AG20443 (cell line): ENCODE results near the gene COL15A1.
"Not testable (repeated sequence)": the region's sequence is repeated elsewhere in the genome, so short reads cannot be mapped to it uniquely, and the experiment has no call there.

Experiments used
- DNase-seq: peaks from one replicate; pipeline ENCODE4 v3.0.0; 2012; ENCODE audit warnings: low spot score, mixed read lengths

Gene COL15A1

GRCh38 chr9:99079542-99079941, 135.8 kb downstream of the COL15A1 start:
- DNase-seq = no peak

- no peak for DNase-seq
Observed at GRCh38 chr9:99083051-99083450, 139.3 kb downstream of the COL15A1 start.

DNA sequence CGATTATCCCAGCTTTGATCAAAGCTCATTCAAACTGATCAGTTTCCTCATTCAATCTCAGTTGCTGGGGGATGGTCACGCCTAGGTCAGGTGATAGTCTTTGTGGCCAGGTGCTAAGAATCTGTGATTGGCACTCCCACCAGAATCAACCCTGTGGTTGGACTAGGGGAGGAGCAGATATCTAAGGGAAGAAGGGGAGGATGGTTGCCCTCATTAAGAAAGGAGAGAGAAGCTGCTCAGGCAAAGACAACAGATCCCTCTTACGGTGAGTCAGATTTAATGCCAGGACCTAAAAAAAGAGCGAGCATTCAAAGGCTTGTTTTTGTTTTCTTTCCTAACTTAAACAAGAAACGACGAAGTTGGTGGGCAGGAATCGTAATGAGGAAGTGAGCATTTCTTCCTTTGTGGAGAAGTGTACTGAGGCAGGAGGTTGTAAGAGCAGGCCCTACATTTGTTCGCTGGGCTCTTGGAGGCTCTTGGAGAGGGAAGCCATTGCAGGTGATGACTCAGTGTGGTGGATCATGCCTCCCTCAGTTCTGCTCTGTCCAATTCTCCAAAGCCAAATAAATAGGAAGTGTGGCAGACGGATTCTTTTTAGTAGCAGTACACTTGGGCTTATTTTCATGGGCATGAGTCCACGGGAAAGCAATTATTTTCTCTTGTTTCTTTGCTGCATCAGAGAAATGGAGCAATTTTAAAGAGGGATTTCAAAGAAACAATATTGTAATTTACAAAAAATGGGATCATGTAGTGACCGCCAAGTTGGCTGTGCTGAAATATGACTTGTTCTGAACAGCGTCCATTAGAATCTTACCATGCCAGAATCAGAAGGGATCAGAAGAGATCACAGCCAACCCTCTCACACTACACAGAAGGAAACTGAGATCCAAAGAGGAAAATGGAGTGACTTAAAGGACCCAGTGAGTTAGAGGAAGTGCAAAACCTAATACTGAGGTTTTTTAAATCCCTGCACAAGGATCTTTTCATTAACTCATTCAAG, 142.5 kb downstream of the COL15A1 start:
- peak; percentile 87 for DNase-seq

DNA sequence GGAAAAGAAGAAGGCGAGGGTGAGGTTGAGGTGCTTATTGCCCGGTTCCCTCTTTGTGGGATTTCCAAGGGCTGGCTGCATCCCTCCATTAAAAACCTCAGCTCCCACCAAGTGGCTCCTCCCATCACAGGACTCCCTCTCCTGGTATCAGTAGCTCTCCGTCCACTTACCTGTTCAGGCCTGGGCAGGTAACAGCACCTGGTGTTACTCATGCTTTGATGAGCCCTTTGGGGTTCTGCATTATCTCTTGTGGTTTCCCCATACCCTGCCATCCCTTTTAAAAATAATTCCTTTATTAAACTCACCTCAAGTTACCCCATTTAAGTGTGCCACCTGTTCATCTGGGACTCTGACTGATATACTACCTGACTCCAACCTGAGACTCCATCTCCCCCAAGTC, 143.8 kb downstream of the COL15A1 start:
- DNase-seq = no peak

DNA sequence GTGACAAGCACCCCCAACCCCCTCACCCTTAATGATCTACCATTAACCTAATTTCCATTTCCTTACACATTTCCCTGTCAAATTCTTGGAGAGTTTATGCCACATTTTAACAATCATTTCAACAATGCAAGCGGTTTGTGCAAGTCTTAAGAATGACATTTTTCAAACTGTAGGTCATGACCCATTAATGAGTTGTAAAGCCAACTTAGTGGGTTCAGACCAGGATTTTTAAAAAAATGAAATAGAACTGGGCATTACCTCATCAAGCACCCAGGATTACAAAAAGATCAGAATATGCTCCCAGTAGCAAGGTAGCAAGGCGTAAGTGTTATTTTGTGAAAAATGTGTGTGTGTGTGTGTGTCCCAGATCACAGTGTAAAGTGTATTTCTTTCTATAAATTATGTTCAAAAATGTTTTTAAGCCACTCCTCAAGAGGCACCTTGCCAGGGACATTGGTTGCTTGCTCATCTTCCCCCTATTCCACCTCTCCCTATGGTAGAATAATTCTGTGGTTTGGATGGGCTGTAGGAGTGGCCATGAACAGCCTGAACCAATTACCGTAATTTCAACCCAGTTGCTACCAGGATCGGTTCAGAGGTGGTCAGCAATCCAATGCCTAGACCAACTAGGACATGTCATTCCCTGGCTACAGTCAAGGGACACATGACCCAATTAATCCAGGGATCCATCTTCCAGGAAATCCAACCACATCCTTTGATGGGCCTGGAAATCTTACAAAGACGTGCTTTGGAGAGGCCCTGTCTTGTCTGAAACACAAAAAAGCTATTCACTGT, 146.8 kb downstream of the COL15A1 start:
- DNase-seq = peak; percentile 56

DNA sequence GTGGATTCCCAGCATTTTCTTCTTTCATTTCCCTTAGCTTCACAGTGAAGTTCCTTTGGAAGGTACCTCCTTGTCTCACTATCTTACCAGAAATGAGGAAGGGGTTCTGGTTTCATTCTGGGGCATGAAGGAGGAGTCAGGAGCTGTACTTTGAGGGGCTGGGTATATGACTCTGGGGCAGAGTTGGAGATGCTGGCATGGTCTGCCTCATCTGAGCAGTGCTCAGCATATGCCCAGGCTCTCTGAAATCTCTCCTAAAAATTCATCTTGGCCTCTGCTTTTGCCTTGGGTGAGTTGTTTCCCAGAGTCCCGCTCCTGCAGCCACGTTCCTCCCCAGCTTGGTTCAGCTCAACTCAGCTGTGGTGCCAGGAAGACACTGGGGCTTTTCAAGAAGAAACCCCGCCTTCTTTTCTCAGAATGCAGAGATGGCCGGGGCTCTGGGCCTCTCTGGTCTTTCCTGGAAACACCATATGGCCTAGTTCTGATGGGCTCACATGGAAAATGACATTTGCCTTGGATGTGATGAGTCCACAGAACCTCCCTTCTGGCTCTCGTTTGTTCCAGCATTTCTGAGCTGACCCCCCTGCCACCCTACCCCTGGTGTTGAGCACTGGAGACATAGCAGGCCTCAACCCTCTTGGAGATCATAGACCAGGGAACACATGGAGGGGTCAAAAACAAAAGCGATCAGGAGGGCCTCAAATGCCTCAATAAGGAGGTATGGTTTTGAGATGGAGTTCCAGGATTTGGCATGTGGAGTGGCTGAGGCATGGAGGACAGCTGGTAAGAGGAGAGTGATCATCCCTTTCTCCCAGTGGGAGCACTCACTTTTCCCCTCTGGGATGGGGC, 149.2 kb downstream of the COL15A1 start:
- DNase-seq = no peak

GRCh38 chr9:99093492-99093791, 149.7 kb downstream of the COL15A1 start:
- no peak for DNase-seq

DNA sequence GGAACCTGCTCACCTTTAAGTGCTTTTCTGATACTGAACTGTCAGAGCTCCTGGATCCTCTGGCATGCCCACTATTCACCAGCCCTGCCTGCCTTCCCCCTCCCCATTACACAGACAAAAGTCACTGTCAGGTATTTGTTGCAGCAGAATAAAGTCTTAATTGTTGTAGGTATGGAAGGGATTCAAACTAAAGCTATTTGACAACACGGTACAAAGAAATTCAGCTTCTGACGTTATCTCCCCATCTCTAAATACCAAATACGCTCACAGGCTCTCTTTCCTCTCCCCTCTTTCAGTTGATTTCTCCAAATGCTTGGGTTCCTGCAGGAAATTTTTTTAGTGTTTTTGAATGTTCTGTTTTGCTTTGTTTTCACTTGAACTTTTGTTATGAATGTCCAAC, 151.9 kb downstream of the COL15A1 start:
- DNase-seq = no peak

- DNase-seq = no peak
Observed at GRCh38 chr9:99096409-99096808, 152.7 kb downstream of the COL15A1 start.

GRCh38 chr9:99099806-99100585, 156.3 kb downstream of the COL15A1 start:
- DNase-seq = not testable (repeated sequence)

DNA sequence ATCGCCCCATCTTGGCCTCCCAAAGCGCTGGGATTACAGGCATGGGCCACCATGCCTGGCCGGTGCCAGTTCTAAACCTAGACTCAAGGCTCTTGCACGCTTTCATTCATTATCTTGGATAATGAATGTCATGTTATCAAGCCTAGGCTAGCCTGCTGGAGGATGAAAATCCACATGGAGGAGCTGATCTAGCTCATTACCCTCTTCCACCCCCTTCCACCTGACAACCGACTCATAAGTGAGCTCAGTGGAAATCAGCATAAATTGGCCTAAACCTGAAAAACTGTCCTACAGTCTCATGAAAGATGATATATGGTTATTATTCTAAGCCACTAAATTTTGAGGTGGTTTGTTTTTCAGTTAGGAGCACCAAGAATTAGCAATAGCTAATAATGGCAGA, 157.6 kb downstream of the COL15A1 start:
- DNase-seq = no peak

GRCh38 chr9:99101812-99102211, 158.1 kb downstream of the COL15A1 start:
- DNase-seq = no peak

DNA sequence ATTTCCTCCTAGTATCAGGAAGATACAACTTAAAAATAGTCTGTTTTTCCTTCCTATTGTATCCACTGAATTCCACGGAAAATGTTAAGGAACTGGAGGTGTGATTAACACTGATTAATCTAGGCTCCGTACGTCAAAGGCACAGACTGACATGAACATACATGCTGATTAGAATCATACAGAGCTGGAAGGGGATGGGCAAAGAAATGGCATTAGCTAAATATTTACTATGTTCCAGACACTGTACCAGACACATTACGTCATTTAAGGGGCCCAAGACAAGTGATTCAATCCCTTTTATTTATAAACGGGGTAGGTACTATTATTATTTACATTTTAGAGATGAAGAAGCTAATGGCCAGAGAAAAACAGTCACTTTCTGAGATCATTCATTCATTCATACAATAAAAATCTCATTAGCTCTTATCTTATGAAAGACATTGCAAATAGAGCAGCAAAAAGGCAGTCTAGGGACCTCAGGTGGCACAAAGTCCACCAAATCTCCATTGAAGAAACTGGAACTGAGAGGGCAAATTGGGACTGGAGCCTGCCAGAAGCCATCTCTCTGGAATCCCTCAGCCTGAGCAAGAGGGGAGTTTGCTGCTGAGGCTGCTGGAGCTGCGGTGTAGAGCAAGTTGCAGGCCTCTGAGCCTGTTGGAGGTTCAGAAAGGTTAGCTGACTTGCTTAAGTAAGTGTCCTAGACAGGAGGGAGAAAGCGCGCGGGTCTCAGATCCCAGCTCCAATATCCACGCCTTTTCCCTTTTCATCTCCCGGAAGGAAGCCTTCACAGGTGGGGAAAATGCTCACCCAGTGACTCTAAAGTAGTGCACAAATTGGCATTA, 159.6 kb downstream of the COL15A1 start:
- no peak for DNase-seq

- peak; percentile 71 for DNase-seq
Observed at GRCh38 chr9:99103901-99104458, 160.3 kb downstream of the COL15A1 start.

GRCh38 chr9:99104459-99105151, 160.9 kb downstream of the COL15A1 start, which contains the start of gene TGFBR1:
Gene TGFBR1 (plus strand): TSS chr9:99105113. CDS start chr9:99105206, 93 bp downstream.
- peak; percentile 99 for DNase-seq

DNA sequence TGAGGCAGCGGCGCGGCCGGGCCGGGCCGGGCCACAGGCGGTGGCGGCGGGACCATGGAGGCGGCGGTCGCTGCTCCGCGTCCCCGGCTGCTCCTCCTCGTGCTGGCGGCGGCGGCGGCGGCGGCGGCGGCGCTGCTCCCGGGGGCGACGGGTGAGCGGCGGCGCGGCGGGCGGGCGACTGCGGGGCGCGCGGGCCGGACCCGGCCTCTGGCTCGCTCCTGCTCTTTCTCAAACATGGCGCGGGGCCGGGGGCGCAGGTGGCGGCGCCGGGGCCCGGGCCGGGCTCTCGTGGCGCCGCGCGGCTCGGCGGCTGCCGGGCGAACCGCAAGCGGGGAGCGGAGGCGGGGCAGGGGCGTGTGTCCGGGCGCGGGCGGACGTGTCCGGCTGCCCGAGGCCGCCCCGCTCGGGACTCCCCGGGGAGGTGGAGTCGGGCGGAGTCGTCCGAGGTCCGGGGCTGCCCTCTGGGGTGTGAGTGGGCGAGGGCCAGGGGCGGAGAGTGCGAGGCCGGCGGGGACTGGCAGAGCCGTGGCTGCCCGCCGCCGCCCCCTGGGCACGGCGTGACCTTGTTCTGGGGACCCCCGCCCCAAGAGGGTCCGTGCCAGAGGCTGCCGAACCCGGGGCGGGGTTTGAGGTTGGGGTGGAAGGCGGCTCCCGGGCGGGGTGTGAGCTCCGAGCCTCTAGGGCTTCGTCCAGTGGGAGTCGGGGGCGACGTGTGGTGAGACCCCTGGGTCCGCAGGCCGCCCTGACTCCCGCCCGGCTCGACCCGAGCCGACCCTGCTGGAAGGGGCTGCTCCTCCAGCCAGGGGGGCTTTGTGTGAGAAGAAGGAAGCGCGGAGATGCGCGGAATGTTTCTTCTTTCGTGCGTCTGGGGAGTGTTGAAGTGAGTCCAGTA, 161.7 kb downstream of the COL15A1 start:
- peak; percentile 92 for DNase-seq

DNA sequence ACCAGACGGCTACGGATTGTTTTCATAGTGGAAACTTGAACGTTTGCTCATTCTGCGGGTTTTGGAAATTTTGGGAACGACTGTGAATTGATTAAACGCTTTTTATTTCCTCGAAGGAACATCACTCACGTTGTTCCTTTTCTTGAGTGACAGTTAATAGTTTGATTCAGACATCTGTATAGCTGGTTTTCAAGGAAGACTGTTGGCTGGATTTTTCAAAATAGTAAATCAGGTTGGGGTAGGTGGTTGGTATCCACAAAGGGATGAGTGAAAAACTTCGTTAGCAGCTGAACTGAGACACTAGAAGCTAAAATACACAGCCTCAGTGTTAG, 162.3 kb downstream of the COL15A1 start:
- no peak for DNase-seq

DNA sequence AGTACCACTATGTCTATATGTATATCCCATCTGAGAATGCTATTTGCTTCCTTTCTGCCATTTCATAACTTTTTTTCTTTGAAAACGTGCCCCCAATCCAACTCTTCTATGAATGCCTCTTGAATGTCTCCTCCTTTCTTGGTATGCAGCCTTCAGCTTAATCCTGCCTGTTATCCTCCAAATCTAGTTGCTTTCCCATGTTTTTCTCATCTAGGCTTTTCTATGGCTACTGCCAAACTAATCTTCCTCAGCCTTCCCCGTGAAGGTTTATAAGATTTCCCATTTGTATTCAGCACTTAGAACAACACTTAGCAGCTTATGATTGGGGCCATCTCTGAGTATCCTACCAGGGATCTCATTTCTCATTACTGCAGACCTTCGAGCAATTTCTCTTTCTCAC, 163.7 kb downstream of the COL15A1 start:
- DNase-seq = no peak
